OCI-LY1 (cell line): ENCODE results near the gene GPR27.

Source experiments
- EZH2 ChIP-seq: fragments of 200-600 bp; sonication (generic), shearing (Covaris generic); IDR thresholded peaks from 2 replicates; pipeline ENCODE4 v1.8.0; 2017; ENCODE audit warnings: borderline replicate concordance, mixed run types, mild to moderate bottlenecking, antibody characterized with exemption, low read length, moderate library complexity, mixed read lengths
- TF ChIP-seq, protein P1 (sequence below): fragments of 200-600 bp; sonication (generic), shearing (Covaris generic); IDR thresholded peaks from 2 replicates; pipeline ENCODE4 v1.5.1; 2017; ENCODE audit warnings: mild to moderate bottlenecking, antibody characterized with exemption, low read length, moderate library complexity, mixed read lengths

DNA sequence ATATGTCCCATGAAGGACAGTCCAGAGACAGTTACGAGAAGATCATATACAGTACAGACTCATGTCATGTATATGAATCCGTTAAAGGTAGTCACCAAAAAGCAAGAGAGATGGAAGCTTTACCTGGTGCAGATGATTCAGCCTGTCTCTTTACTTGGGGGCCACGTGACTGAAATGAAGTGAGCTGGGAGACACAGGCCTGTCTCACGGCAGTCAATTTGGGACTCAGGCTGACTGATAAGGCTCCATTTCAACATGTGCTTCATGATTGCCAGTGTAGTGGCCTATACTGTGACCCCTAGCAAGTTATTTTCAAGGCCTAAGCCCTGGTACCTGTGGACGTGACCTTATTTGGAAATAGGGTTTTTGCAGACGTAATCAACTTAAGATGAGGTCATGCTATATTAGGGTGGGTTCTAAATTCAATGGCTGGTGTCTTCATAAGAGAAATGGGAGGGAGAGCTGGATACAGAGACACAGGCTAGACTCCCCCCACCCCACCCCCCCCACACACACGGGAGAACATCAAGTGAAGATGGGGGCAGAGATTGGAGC, 34.3 kb downstream of the GPR27 start:
- TF ChIP-seq, protein P1, sequence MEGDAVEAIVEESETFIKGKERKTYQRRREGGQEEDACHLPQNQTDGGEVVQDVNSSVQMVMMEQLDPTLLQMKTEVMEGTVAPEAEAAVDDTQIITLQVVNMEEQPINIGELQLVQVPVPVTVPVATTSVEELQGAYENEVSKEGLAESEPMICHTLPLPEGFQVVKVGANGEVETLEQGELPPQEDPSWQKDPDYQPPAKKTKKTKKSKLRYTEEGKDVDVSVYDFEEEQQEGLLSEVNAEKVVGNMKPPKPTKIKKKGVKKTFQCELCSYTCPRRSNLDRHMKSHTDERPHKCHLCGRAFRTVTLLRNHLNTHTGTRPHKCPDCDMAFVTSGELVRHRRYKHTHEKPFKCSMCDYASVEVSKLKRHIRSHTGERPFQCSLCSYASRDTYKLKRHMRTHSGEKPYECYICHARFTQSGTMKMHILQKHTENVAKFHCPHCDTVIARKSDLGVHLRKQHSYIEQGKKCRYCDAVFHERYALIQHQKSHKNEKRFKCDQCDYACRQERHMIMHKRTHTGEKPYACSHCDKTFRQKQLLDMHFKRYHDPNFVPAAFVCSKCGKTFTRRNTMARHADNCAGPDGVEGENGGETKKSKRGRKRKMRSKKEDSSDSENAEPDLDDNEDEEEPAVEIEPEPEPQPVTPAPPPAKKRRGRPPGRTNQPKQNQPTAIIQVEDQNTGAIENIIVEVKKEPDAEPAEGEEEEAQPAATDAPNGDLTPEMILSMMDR: no peak
- no peak for TF ChIP-seq EZH2
